GM12878 (cell line): Measurements from ENCODE around the gene YTHDF1.

ENCODE experiments used
- FOXK2 ChIP-seq: fragments of 450-650 bp; IDR thresholded peaks from 2 replicates; pipeline ENCODE4 v1.6.1; 2017; ENCODE audit warnings: mild to moderate bottlenecking, moderate library complexity
- HDAC2 ChIP-seq: fragments of 200-600 bp; sonication (generic); IDR thresholded peaks from 2 replicates; pipeline ENCODE4 v1.6.1; 2017
- IKZF1 ChIP-seq: fragments of 450-650 bp; conservative IDR thresholded peaks from 2 replicates; pipeline ENCODE4 v1.6.1; 2017; ENCODE audit warnings: antibody characterized with exemption, mild to moderate bottlenecking
- PAX5 ChIP-seq: IDR thresholded peaks from 2 replicates; pipeline ENCODE4 v1.6.1; 2011; ENCODE audit warnings: low read depth, low read length, borderline replicate concordance
- POLR2A ChIP-seq: IDR thresholded peaks from 2 replicates; pipeline ENCODE4 v1.6.1; 2011; ENCODE audit warnings: low read depth, mild to moderate bottlenecking, low read length
- SP1 ChIP-seq: IDR thresholded peaks from one replicate; pipeline ENCODE4 v1.6.1; 2011; ENCODE audit warnings: low read depth, low read length
- ZNF384 ChIP-seq: IDR thresholded peaks from 2 replicates; pipeline ENCODE4 v1.6.1; 2012; ENCODE audit warnings: low read depth, mild to moderate bottlenecking, low read length, improper control_type of control experiment, borderline replicate concordance
- TF ChIP-seq, protein P1 (sequence below): fragments of 450-650 bp; IDR thresholded peaks from 2 replicates; pipeline ENCODE4 v1.6.1; 2016; ENCODE audit warnings: mild to moderate bottlenecking
- TF ChIP-seq, protein P2 (sequence below): IDR thresholded peaks from 2 replicates; pipeline ENCODE4 v1.6.1; 2012; ENCODE audit warnings: low read depth, low read length, improper control_type of control experiment
- TF ChIP-seq, protein P3 (sequence below), 3 experiments: IDR thresholded peaks in 2 of 3; conservative IDR thresholded peaks in 1 of 3; 2 replicates each; pipeline ENCODE4 v1.5.1; 2011; ENCODE audit warnings: low read depth in 3 of 3, low read length in 3 of 3, mild to moderate bottlenecking in 3 of 3, control low read depth in 2 of 3, moderate library complexity in 2 of 3, inconsistent platforms in 1 of 3, mixed read lengths in 1 of 3; ENCODE audit not compliant: control insufficient read depth in 2 of 3, insufficient read depth in 1 of 3; ENCODE audit errors: extremely low read depth in 1 of 3

DNA sequence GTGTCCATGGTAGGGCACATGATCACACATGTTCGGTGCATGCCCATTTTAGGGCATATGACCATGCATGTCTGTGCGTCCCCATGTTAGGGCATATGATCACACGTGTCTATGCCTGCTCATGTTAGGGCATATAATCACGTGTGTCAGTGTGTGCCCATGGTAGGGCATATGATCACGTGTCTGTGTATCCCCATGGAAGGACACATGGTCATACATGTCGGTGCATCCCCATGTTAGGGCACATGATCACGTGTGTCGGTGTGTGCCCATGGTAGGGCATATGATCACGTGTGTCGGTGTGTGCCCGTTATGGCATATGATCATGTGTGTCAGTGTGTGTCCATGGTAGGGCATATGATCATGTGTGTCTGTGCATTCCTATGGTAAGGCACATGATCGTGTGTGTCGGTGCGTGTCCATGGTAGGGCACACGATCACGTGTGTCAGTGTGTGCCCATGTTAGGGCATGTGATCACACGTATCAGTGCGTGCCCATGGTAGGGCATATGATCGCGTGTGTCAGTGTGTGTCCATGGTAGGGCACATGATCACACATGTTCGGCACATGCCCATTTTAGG, 30.6 kb downstream of the YTHDF1 start:
- no peak for TF ChIP-seq IKZF1
- TF ChIP-seq PAX5: no peak
- TF ChIP-seq, protein P1, sequence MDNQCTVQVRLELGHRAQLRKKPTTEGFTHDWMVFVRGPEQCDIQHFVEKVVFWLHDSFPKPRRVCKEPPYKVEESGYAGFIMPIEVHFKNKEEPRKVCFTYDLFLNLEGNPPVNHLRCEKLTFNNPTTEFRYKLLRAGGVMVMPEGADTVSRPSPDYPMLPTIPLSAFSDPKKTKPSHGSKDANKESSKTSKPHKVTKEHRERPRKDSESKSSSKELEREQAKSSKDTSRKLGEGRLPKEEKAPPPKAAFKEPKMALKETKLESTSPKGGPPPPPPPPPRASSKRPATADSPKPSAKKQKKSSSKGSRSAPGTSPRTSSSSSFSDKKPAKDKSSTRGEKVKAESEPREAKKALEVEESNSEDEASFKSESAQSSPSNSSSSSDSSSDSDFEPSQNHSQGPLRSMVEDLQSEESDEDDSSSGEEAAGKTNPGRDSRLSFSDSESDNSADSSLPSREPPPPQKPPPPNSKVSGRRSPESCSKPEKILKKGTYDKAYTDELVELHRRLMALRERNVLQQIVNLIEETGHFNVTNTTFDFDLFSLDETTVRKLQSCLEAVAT: no peak
- TF ChIP-seq, protein P2, sequence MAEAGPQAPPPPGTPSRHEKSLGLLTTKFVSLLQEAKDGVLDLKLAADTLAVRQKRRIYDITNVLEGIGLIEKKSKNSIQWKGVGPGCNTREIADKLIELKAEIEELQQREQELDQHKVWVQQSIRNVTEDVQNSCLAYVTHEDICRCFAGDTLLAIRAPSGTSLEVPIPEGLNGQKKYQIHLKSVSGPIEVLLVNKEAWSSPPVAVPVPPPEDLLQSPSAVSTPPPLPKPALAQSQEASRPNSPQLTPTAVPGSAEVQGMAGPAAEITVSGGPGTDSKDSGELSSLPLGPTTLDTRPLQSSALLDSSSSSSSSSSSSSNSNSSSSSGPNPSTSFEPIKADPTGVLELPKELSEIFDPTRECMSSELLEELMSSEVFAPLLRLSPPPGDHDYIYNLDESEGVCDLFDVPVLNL: no peak
- TF ChIP-seq, protein P3, sequence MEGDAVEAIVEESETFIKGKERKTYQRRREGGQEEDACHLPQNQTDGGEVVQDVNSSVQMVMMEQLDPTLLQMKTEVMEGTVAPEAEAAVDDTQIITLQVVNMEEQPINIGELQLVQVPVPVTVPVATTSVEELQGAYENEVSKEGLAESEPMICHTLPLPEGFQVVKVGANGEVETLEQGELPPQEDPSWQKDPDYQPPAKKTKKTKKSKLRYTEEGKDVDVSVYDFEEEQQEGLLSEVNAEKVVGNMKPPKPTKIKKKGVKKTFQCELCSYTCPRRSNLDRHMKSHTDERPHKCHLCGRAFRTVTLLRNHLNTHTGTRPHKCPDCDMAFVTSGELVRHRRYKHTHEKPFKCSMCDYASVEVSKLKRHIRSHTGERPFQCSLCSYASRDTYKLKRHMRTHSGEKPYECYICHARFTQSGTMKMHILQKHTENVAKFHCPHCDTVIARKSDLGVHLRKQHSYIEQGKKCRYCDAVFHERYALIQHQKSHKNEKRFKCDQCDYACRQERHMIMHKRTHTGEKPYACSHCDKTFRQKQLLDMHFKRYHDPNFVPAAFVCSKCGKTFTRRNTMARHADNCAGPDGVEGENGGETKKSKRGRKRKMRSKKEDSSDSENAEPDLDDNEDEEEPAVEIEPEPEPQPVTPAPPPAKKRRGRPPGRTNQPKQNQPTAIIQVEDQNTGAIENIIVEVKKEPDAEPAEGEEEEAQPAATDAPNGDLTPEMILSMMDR (IDR thresholded peaks at IDR 0.05 in 2 of 3, conservative IDR thresholded peaks at IDR 0.05 in 1 of 3; ENCODE audit: control insufficient read depth in 2 of 3, extremely low read depth in 1 of 3, insufficient read depth in 1 of 3, low read depth in 3 of 3, low read length in 3 of 3): no peak
- TF ChIP-seq ZNF384: no peak
- no peak for TF ChIP-seq HDAC2
- no peak for TF ChIP-seq SP1
- no peak for TF ChIP-seq POLR2A
- no peak for TF ChIP-seq FOXK2
